Body of pancreas (tissue), 4 donors: Measurements from ENCODE around the gene CES2. TPM values are rescaled to one million over a fixed set of nuclear protein-coding genes. Genes with fewer than 3 reads are reported as not detected.

Experiments
- ATAC-seq: fragments of 150-250 bp; one replicate; pipeline ENCODE4 v1.9.1; 2016
- DNase-seq, 4 donors: peaks; one replicate each; pipeline ENCODE4 v3.0.0-alpha.2; 2019
- H3K27ac ChIP-seq, 4 donors: fragments of 200-600 bp; sonication (generic); 1 replicate in 3 of 4; 2 replicates in 1 of 4; pipeline versions ENCODE4 v1.5.1 to v1.6.1; 2016 to 2019; ENCODE audit warnings: mild to moderate bottlenecking in 1 of 4, mixed read lengths in 1 of 4, moderate library complexity in 1 of 4
- H3K27me3 ChIP-seq, 2 donors: fragments of 200-600 bp; sonication (generic); one replicate each; pipeline ENCODE4 v1.6.0; 2016; ENCODE audit warnings: mild to moderate bottlenecking in 1 of 2
- H3K36me3 ChIP-seq, 2 donors: fragments of 200-600 bp; sonication (generic); replicated peaks in 1 of 2; 2 replicates each; pipeline ENCODE4 v1.5.1; 2016; ENCODE audit warnings: low read depth in 2 of 2; ENCODE audit not compliant: insufficient read depth in 1 of 2
- H3K4me1 ChIP-seq: fragments of 200-600 bp; sonication (generic); one replicate; pipeline ENCODE4 v1.6.0; 2016
- H3K4me3 ChIP-seq, 2 donors: fragments of 200-600 bp; sonication (generic); 1 replicate in 1 of 2; 2 replicates in 1 of 2; pipeline ENCODE4 v1.5.1; 2016 to 2019
- H3K9me3 ChIP-seq, 3 donors: fragments of 200-600 bp; sonication (generic); 1 replicate in 2 of 3; 2 replicates in 1 of 3; pipeline ENCODE4 v1.5.1; 2016
- CTCF ChIP-seq, 7 experiments: fragments of 450-650 bp in 4 of 7; fragments of 200-600 bp in 3 of 7; sonication (generic) in 3 of 7; IDR thresholded peaks; one replicate each; pipeline ENCODE4 v1.5.1; 2016 to 2019; ENCODE audit warnings: antibody characterized with exemption in 7 of 7
- POLR2A ChIP-seq, 3 donors: fragments of 450-650 bp; IDR thresholded peaks; one replicate each; pipeline ENCODE4 v1.6.1; 2016; ENCODE audit warnings: antibody characterized with exemption in 3 of 3, mild to moderate bottlenecking in 2 of 3
- WGBS, 2 donors: methylation state at CpG; one replicate each; pipeline ENCODE4 v1.1.5; 2017; 5-methylcytosine and 5-hydroxymethylcytosine counted together
- intact Hi-C: fragments of 100-400 bp; cut with DNase I; formaldehyde crosslinking; loops from one replicate; pipeline ENCODE4 v1.15.1; 2023
- total RNA-seq, 2 donors: library from RNA; depleted of rRNA; stranded (reverse); fragments of >200 nt; gene quantifications; one replicate each; pipeline ENCODE4 v1.1.0, GENCODE V29; 2016

The CES2 gene, protein sequence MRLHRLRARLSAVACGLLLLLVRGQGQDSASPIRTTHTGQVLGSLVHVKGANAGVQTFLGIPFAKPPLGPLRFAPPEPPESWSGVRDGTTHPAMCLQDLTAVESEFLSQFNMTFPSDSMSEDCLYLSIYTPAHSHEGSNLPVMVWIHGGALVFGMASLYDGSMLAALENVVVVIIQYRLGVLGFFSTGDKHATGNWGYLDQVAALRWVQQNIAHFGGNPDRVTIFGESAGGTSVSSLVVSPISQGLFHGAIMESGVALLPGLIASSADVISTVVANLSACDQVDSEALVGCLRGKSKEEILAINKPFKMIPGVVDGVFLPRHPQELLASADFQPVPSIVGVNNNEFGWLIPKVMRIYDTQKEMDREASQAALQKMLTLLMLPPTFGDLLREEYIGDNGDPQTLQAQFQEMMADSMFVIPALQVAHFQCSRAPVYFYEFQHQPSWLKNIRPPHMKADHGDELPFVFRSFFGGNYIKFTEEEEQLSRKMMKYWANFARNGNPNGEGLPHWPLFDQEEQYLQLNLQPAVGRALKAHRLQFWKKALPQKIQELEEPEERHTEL
- 10 to 100 TPM; 24.9 to 29.3 TPM for total RNA-seq

DNA sequence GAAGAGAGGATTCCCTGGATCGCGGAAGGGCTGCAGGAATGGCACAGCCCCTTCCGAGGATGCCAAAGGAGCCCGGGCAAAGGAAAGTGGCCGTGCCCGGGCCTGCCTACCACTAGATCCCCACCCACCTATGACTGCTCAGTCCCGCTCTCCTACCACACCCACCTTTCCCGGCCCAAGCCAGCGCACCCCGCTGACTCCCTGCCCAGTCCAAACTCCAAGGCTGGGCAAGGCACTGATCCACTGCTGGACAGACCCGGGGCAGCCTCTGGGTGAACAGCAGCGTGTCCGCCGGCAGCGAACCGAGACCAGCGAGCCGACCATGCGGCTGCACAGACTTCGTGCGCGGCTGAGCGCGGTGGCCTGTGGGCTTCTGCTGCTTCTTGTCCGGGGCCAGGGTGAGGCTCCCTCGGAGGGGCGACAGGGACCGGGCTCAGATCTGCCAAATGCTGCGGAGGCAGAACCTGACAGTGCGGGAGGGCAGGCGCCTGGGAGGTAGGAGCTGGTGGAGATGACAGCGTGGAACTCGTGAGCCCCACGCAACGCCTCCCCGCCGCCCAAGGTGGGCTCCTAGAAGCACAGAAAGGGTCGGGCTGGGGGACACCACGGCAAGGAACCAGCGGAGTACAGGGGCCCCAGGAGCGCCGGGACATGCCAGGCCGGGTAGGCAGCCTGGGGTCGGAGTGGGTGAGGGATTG lies at the start of gene CES2:
TSS of gene CES2 (plus strand) at position 203 of the 698 bp plus-strand sequence. CDS start at position 323, 120 bp downstream.
- Histone ChIP-seq H3K4me1 (peaks cover 45% of the 10 kb centered on the region), H3K4me3 (peak within 1 kb of the TSS; percentile 81 to 100), H3K27ac (peak within 1 kb of the TSS; percentile 91 to 92 (median 92)), H3K36me3 (no peaks in the 10 kb centered on the region), H3K9me3 (no peaks in the 10 kb centered on the region), H3K27me3 (no peaks in the 10 kb centered on the region)
- intact Hi-C loops: no loop called here
- ATAC-seq (peak; percentile 67), DNase-seq (peak; percentile 74 to 82 (median 80))
- 28 to 43% methylated on average over 14 to 40 of the region's 44 CpGs for WGBS, 2 donors
- TF ChIP-seq CTCF (IDR thresholded peaks at IDR 0.05) (no peak), POLR2A (IDR thresholded peaks at IDR 0.05) (peak; percentile 24 to 45 (median 36))

GRCh38 chr16:66886321-66886720 lies 49.0 kb upstream of the CES2 start:
- Histone ChIP-seq H3K27me3 (no peaks in the 10 kb centered on the region), H3K9me3 (no peaks in the 10 kb centered on the region), H3K4me3 (no peak overlapping the region), H3K36me3 (peaks cover 0 to 15% of the 10 kb centered on the region in 2 donors), H3K4me1 (peaks cover 9% of the 10 kb centered on the region), H3K27ac (no peak overlapping the region)
- WGBS, 2 donors: 54 to 64% methylated on average over 2 of the region's 2 CpGs
- TF ChIP-seq POLR2A (IDR thresholded peaks at IDR 0.05) (no peak), CTCF (IDR thresholded peaks at IDR 0.05) (no peak)
- intact Hi-C loops: no loop called here
- DNase-seq (no peak), ATAC-seq (no peak)

DNA sequence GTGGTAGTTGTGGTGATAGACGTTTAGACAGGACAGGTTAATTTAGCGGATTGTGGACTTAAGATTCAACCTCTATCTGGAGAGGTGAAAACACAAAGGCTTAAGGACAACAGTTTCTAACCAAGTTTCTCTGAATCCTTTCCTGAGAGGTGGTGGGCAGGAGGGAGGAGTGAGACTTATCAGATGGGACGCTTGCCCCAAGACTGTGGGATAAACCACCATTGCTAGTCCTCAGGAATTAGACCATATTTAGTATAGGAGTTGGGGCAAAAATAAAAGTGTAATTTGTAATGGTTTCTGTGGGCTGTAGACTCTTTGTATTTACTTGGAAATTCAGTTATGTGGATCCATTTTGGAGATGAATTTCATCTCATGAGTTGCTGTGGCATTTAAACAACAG lies 48.4 kb upstream of the CES2 start:
- Histone ChIP-seq H3K27me3 (no peaks in the 10 kb centered on the region), H3K4me3 (no peak overlapping the region), H3K36me3 (peaks cover 0 to 15% of the 10 kb centered on the region in 2 donors), H3K9me3 (no peaks in the 10 kb centered on the region), H3K27ac (no peak overlapping the region), H3K4me1 (peaks cover 3% of the 10 kb centered on the region)
- no peak for ATAC-seq
- intact Hi-C loops: no loop called here
- no peak for DNase-seq
- 67 to 74% methylated on average over 3 of the region's 3 CpGs for WGBS, 2 donors
- TF ChIP-seq POLR2A (IDR thresholded peaks at IDR 0.05) (no peak), CTCF (IDR thresholded peaks at IDR 0.05) (no peak)

DNA sequence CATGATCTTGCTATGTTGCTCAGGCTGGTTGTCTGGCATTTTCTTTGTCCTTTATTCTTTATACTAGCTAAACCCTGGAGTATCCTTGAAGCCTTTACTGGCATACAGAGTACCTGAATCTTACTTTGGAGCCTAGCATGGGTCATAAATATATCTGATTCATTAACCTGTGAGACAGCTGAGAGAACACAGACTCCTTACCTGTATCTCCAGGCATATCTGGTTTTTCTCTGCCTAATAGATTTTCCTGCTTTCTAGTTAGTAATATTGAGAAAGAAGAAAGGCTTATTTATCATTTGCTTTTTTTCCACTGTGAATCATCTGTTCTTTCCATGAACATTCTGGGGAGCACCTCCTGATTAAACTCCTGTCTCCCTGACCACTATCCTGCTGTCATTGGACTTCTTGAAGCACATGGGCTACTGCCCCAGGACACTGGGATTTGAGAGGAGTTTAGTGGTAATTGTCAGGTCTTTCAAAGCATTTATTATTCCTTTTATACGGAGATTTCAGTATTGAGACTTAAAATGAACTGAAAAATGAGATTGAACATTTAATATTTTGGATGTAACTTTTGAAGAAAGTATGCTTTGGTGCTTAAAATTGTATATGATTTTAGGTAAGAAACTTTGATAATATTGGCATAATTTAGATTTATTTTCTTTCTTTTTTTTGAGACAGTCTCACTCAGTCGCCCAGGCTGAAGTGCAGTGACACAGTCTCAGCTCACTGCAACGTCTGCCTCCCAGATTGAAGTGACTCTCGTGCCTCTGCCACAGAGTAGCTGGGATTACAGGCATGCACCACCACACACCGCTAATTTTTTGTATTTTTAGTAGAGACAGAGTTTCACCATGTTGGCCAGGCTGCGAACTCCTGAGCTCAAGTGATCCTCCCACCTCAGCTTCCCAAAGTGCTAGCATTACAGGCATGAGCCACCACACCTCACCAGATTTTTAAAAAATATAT lies 46.4 kb upstream of the CES2 start:
- no peak for TF ChIP-seq CTCF (IDR thresholded peaks at IDR 0.05)
- TF ChIP-seq POLR2A (IDR thresholded peaks at IDR 0.05): no peak
- Histone ChIP-seq H3K4me1 (no peaks in the 10 kb centered on the region), H3K27ac (no peak overlapping the region), H3K27me3 (no peaks in the 10 kb centered on the region), H3K9me3 (no peaks in the 10 kb centered on the region), H3K36me3 (peaks cover 0 to 15% of the 10 kb centered on the region in 2 donors), H3K4me3 (no peak overlapping the region)
- no peak for DNase-seq
- intact Hi-C loops: no loop called here
- ATAC-seq: no peak
- WGBS, 2 donors: 91 to 94% methylated on average over 6 of the region's 6 CpGs
